ENCODE data around the gene OTOP3. TPM values are rescaled to one million over a fixed set of nuclear protein-coding genes. Genes with fewer than 3 reads are reported as not detected.

Gene OTOP3
- total RNA-seq, 1 donor from 2014 or later, result not detected

- no peak overlapping the region for H3K4me3 ChIP-seq (ENCODE audit: low read depth, low read length)
- no peak for DNase-seq (ENCODE audit: low read depth)
- TF ChIP-seq CTCF (conservative IDR thresholded peaks at IDR 0.05; ENCODE audit: low read depth, low read length), result no peak
Observed at GRCh38 chr17:74950207-74950606, 14.5 kb downstream of the OTOP3 start.

DNA sequence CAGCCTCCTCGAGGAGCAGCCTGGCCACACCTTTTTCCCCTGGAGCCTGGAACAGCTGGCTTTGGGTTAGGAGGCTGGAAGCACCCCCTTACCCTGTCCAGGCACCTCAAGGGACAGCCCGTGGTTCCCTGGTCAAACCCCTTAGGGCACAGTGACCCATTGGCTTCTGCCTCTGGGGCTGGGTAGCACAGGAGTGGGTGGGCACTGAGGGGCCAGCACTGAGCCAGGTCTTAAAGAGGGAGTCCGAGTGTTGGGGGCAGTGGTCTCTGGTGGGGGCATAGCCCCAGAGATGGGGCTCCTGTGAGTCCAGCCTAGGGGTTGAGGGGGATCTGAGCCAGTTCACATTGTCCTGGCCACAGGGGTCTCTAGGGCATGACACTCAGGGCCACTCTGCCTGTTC, 15.4 kb downstream of the OTOP3 start:
- no peak overlapping the region for H3K4me3 ChIP-seq (ENCODE audit: low read depth, low read length)
- DNase-seq (ENCODE audit: low read depth), result no peak
- no peak for TF ChIP-seq CTCF (conservative IDR thresholded peaks at IDR 0.05; ENCODE audit: low read depth, low read length)

DNA sequence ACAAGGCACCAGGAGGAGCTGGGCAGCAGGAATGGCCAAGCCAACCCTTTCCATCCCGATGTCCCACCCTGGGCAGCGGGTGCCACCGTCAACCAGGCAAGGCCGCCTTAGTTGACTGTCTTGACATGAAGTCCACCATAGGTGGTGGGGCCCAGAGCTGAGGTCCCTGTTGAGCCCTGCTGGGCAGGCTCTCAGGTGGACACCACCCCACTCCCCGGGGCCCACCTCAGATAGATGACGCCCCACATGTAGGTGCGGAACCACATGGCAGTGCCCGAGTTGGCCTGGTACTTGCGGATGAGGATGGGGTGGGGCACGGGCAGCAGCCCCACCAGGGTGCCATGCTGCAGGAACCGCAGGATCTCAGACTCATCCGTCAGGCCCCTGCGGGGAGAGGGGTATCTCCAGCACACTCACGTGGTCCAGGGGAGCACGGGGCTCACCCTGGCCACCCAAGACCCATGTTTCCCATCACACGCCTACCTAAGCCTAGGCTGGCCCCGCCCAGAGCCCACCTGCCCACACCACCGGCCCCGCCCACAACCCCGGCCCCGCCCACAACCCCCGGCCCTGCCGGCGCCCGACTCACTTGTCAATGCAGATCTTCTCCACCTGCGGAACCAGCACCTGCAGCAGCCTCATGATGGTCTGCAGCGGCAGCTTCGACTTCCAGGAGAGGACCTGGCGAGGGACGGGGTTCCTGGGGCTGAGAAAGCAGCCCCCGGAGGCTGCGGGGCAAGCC, 16.2 kb downstream of the OTOP3 start:
- DNase-seq (ENCODE audit: low read depth), result no peak
- H3K4me3 ChIP-seq (ENCODE audit: low read depth, low read length), result no peak overlapping the region
- TF ChIP-seq CTCF (conservative IDR thresholded peaks at IDR 0.05; ENCODE audit: low read depth, low read length), result no peak

DNA sequence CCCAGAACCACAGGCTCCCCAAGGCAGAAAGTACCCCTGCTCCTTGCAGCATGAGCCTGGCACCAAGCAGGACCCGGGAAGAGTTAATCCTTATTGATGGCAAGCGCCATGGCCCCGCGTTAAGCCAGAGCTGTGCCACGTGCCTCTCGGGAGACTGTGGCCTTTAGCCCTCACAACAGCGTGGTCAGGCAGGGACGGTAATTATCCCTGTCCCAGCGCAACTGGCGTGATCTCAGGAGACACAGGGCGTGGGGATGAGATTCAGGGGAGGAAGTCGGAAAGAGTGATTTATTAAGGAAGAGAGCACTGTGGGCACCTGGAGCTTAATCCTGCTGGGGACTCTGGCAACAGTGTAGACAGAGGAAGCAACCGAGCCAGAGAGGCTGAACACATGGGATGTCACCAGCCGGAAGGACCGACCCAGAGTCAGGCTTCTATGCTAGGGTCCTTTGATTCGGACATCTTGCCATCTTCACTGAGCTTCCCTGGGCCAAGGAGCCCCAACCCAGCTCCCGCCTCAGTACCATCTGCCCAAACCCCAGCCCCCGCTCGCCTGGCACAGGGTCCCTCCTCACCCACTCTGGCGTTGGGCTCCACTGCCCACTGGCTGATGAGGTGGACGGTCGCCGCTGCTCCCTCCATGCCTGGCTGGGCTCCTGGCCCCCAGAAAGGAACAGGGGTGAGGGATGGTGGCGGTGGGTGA, 16.9 kb downstream of the OTOP3 start:
- H3K4me3 ChIP-seq (ENCODE audit: low read depth, low read length), result no peak overlapping the region
- TF ChIP-seq CTCF (conservative IDR thresholded peaks at IDR 0.05; ENCODE audit: low read depth, low read length), result no peak
- DNase-seq (ENCODE audit: low read depth), result no peak

DNA sequence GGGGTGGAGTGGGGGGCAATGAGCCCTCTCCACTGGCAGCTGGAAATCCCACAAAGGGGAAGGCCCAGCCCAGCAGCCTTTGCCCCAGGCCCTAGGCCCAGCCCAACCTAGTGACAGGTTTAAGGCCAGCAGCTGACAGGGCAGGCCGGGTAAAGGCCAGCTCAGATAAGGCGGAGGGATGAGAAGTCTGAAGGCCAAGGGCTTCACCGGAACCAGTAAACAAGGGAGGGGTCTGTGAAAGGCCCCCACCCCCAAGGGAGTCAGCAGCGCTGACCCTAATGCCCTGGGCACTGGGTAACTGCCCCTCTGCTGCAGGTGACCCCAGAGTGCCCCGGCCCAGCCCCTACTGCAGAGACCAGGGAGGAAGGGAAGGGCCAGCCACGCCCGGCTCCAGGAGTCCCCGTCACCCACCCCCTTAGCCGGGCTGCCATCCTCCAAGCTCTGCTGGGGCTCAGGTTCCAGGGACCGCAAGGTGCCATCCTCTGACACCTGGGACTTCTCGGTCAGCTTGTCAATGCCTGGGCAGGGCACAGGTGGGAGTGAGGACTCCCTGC, 17.5 kb downstream of the OTOP3 start:
- DNase-seq (ENCODE audit: low read depth), result no peak
- no peak overlapping the region for H3K4me3 ChIP-seq (ENCODE audit: low read depth, low read length)
- TF ChIP-seq CTCF (conservative IDR thresholded peaks at IDR 0.05; ENCODE audit: low read depth, low read length), result no peak

- no peak for DNase-seq (ENCODE audit: low read depth)
- H3K4me3 ChIP-seq (ENCODE audit: low read depth, low read length), result no peak overlapping the region
- TF ChIP-seq CTCF (conservative IDR thresholded peaks at IDR 0.05; ENCODE audit: low read depth, low read length), result no peak
Observed at GRCh38 chr17:74954115-74954514, 18.4 kb downstream of the OTOP3 start.
